HCT116 (cell line): ENCODE results near the gene FAM171A1.

Experiments used
- ATF3 ChIP-seq: IDR thresholded peaks from 2 replicates; pipeline ENCODE4 v1.6.1; 2012
- CEBPB ChIP-seq: IDR thresholded peaks from 2 replicates; pipeline ENCODE4 v1.6.1; 2012; ENCODE audit warnings: low read depth
- EZH2 ChIP-seq: fragments of 200-600 bp; sonication (generic); IDR thresholded peaks from 2 replicates; pipeline ENCODE4 v1.6.1; 2017; ENCODE audit warnings: antibody characterized with exemption, mixed run types
- EZH2phosphoT487 ChIP-seq: fragments of 200-600 bp; IDR thresholded peaks from 2 replicates; pipeline ENCODE4 v1.6.1; 2018; ENCODE audit warnings: antibody characterized with exemption, borderline replicate concordance
- FOSL1 ChIP-seq: IDR thresholded peaks from 2 replicates; pipeline ENCODE4 v1.6.1; 2012; ENCODE audit warnings: low read depth
- JUND ChIP-seq: IDR thresholded peaks from 2 replicates; pipeline ENCODE4 v1.6.1; 2012
- POLR2A ChIP-seq: IDR thresholded peaks from 2 replicates; pipeline ENCODE4 v1.7.0; 2011; ENCODE audit warnings: borderline replicate concordance; ENCODE audit not compliant: insufficient read depth, insufficient read length; ENCODE audit errors: extremely low read depth
- POLR2AphosphoS5 ChIP-seq: IDR thresholded peaks from 2 replicates; pipeline ENCODE4 v1.6.1; 2011; ENCODE audit warnings: mild to moderate bottlenecking, low read depth, low read length, moderate library complexity
- RAD21 ChIP-seq: IDR thresholded peaks from 2 replicates; pipeline ENCODE4 v1.6.1; 2012; ENCODE audit warnings: low read depth, mild to moderate bottlenecking
- REST ChIP-seq: IDR thresholded peaks from 2 replicates; pipeline ENCODE4 v1.6.1; 2012; ENCODE audit warnings: low read depth
- SRF ChIP-seq: IDR thresholded peaks from 2 replicates; pipeline ENCODE4 v1.6.1; 2012; ENCODE audit warnings: low read depth
- ZNF274 ChIP-seq: fragments of 200-500 bp; sonication (Bioruptor generic); IDR thresholded peaks from 2 replicates; pipeline ENCODE4 v1.6.1; 2014; ENCODE audit warnings: mild to moderate bottlenecking, low read depth, low read length, inconsistent platforms
- TF ChIP-seq, protein P1 (sequence below), 3 experiments: fragments of 200-600 bp in 1 of 3; sonication (generic) in 1 of 3; IDR thresholded peaks in 2 of 3; conservative IDR thresholded peaks in 1 of 3; 2 replicates each; pipeline ENCODE4 v1.5.1; 2012 to 2017; ENCODE audit warnings: low read depth in 2 of 3, low read length in 2 of 3, antibody characterized with exemption in 1 of 3, borderline replicate concordance in 1 of 3, control low read depth in 1 of 3, mild to moderate bottlenecking in 1 of 3, mixed read lengths in 1 of 3, mixed run types in 1 of 3, moderate library complexity in 1 of 3; ENCODE audit not compliant: insufficient read depth in 1 of 3

DNA sequence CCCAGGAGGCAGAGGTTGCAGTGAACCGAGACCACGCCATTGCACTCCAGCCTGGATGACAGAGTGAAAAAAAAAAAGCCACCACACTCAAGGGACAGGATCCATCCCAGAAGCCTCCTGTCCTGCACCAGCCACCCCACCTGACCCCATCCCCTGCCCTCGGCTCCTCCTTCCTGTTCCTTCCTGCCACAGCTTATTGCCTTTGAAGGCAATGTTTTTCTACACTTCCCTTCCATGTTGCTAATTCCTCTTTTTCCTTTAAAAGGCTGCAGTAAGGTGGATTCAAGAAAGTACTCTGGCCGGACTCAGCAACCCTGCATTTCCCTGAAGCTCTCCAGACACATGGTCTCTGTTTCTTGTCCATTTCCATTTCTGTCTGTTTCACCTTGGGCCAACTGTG lies 80.9 kb downstream of the FAM171A1 start:
- TF ChIP-seq, protein P1, sequence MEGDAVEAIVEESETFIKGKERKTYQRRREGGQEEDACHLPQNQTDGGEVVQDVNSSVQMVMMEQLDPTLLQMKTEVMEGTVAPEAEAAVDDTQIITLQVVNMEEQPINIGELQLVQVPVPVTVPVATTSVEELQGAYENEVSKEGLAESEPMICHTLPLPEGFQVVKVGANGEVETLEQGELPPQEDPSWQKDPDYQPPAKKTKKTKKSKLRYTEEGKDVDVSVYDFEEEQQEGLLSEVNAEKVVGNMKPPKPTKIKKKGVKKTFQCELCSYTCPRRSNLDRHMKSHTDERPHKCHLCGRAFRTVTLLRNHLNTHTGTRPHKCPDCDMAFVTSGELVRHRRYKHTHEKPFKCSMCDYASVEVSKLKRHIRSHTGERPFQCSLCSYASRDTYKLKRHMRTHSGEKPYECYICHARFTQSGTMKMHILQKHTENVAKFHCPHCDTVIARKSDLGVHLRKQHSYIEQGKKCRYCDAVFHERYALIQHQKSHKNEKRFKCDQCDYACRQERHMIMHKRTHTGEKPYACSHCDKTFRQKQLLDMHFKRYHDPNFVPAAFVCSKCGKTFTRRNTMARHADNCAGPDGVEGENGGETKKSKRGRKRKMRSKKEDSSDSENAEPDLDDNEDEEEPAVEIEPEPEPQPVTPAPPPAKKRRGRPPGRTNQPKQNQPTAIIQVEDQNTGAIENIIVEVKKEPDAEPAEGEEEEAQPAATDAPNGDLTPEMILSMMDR (IDR thresholded peaks at IDR 0.05 in 2 of 3, conservative IDR thresholded peaks at IDR 0.05 in 1 of 3; ENCODE audit: borderline replicate concordance in 1 of 3, insufficient read depth in 1 of 3, low read depth in 2 of 3, low read length in 2 of 3) = no peak
- no peak for TF ChIP-seq FOSL1
- TF ChIP-seq EZH2phosphoT487 = no peak
- TF ChIP-seq POLR2A = no peak
- no peak for TF ChIP-seq JUND
- no peak for TF ChIP-seq RAD21
- TF ChIP-seq ZNF274 = no peak
- TF ChIP-seq ATF3 = no peak
- no peak for TF ChIP-seq SRF
- no peak for TF ChIP-seq EZH2
- no peak for TF ChIP-seq POLR2AphosphoS5
- TF ChIP-seq CEBPB = no peak
- TF ChIP-seq REST = no peak
